MM.1S (cell line): ENCODE data around the gene ALPI.

Experiments
- DNase-seq: peaks from one replicate; pipeline ENCODE4 v3.0.0-alpha.2; 2015
- H2AFZ ChIP-seq: fragments of 300-600 bp; sonication (generic); 2 replicates; pipeline ENCODE4 v1.6.0; 2016; ENCODE audit warnings: antibody characterized with exemption, low read length
- H3F3A ChIP-seq: fragments of 300-600 bp; sonication (generic); 2 replicates; pipeline ENCODE4 v1.6.1; 2016; ENCODE audit warnings: mild to moderate bottlenecking, antibody characterized with exemption, low read length, moderate library complexity, mixed read lengths; ENCODE audit not compliant: insufficient read depth
- H3K27ac ChIP-seq: fragments of 300-600 bp; sonication (generic); 2 replicates; pipeline ENCODE4 v1.5.1; 2016; ENCODE audit warnings: mild to moderate bottlenecking, low read length
- H3K27me3 ChIP-seq: fragments of 300-600 bp; sonication (generic); replicated peaks from 2 replicates; pipeline ENCODE4 v1.6.0; 2016; ENCODE audit warnings: low read length; ENCODE audit not compliant: insufficient read depth
- H3K36me3 ChIP-seq: fragments of 300-600 bp; sonication (generic); replicated peaks from 2 replicates; pipeline ENCODE4 v1.6.1; 2016; ENCODE audit warnings: mild to moderate bottlenecking, low read length, mixed read lengths; ENCODE audit not compliant: insufficient read depth
- H3K4me1 ChIP-seq: fragments of 300-600 bp; sonication (generic); 2 replicates; pipeline ENCODE4 v1.6.1; 2016; ENCODE audit warnings: low read length, mixed read lengths
- H3K4me2 ChIP-seq: fragments of 300-600 bp; sonication (generic); 2 replicates; pipeline ENCODE4 v1.6.0; 2016; ENCODE audit warnings: low read depth, low read length
- H3K4me3 ChIP-seq: fragments of 300-600 bp; sonication (generic); 2 replicates; pipeline ENCODE4 v1.5.1; 2016; ENCODE audit warnings: low read length, mixed read lengths
- H3K79me2 ChIP-seq: fragments of 300-600 bp; sonication (generic); 2 replicates; pipeline ENCODE4 v1.6.1; 2016; ENCODE audit warnings: mixed run types, low read length, mixed read lengths
- H3K9ac ChIP-seq: fragments of 300-600 bp; sonication (generic); 2 replicates; pipeline ENCODE4 v1.6.1; 2016; ENCODE audit warnings: low read length, mixed read lengths
- H3K9me2 ChIP-seq: fragments of 300-600 bp; sonication (generic); replicated peaks from 2 replicates; pipeline ENCODE4 v1.6.1; 2016; ENCODE audit warnings: mild to moderate bottlenecking, low read length, mixed read lengths; ENCODE audit not compliant: insufficient read depth
- H3K9me3 ChIP-seq: fragments of 300-600 bp; sonication (generic); replicated peaks from 2 replicates; pipeline ENCODE4 v1.6.1; 2016; ENCODE audit warnings: mild to moderate bottlenecking, low read length, mixed read lengths; ENCODE audit not compliant: insufficient read depth
- H4K20me1 ChIP-seq: fragments of 300-600 bp; sonication (generic); 2 replicates; pipeline ENCODE4 v1.6.1; 2016; ENCODE audit warnings: mild to moderate bottlenecking, low read length, moderate library complexity, mixed read lengths; ENCODE audit not compliant: insufficient read depth
- EZH2 ChIP-seq: fragments of 300-600 bp; sonication (generic); optimal IDR thresholded peaks from 2 replicates; pipeline ENCODE3; 2017; ENCODE audit warnings: low read depth, mild to moderate bottlenecking, antibody characterized with exemption, low read length, mixed read lengths
- EZH2phosphoT487 ChIP-seq: fragments of 300-600 bp; sonication (generic); IDR thresholded peaks from 2 replicates; pipeline ENCODE4 v1.6.1; 2018; ENCODE audit warnings: antibody characterized with exemption, low read length
- TF ChIP-seq, protein P1 (sequence below): fragments of 300-600 bp; sonication (generic); IDR thresholded peaks from 2 replicates; pipeline ENCODE4 v1.5.1; 2016; ENCODE audit warnings: antibody characterized with exemption, low read length, mixed read lengths

ALPI gene

DNA sequence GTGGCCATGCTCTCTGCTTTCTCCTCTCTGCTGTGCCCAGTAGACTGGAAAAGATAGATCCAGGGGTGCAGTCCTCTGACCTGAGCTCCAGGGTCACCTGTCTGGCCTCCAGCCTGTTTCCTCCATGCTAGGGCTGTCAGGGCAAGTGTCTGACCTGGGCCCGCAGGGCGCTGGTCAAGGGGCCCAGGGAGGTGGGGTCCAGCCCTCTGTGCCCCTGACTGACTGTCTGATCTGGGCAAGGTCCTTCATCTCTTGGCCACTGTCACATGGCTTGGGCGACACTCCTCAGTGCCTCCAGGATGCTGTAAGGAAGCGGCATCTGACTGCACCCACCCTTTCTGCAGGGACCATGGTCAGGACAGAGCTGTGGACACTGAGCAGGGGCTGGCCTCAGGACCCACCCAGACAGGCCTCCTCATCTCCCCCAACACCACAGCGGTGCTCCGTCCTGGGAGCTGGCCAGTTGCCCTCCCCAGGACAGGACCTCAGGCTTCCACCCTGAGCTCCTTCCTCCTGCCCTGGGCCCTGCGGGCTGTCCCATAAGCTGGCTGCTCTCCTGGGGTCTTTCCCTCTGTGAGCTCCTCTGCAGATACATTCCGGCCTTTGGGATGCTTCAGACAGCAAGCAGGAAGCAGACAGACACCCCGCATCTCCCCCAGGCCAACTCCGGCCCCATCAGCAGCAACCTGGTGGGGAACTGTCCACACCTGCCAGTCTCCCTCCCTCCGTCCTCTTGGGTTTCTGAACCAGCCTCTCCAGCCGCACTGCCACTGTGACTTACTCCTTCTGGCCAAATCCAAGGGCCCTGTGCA lies 21.2 kb upstream of the ALPI start:
- Histone ChIP-seq H3K4me3 (no peak overlapping the region), H3K9ac (no peak overlapping the region), H3K4me2 (no peak overlapping the region), H4K20me1 (no peaks in the 10 kb centered on the region), H3F3A (no peaks in the 10 kb centered on the region), H3K9me3 (no peaks in the 10 kb centered on the region), H3K79me2 (no peaks in the 10 kb centered on the region), H3K9me2 (no peaks in the 10 kb centered on the region), H2AFZ (no peak overlapping the region), H3K27ac (no peak overlapping the region), H3K36me3 (no peaks in the 10 kb centered on the region), H3K27me3 (no peaks in the 10 kb centered on the region), H3K4me1 (no peaks in the 10 kb centered on the region)
- TF ChIP-seq EZH2phosphoT487 (no peak), EZH2 (no peak)
- TF ChIP-seq, protein P1, sequence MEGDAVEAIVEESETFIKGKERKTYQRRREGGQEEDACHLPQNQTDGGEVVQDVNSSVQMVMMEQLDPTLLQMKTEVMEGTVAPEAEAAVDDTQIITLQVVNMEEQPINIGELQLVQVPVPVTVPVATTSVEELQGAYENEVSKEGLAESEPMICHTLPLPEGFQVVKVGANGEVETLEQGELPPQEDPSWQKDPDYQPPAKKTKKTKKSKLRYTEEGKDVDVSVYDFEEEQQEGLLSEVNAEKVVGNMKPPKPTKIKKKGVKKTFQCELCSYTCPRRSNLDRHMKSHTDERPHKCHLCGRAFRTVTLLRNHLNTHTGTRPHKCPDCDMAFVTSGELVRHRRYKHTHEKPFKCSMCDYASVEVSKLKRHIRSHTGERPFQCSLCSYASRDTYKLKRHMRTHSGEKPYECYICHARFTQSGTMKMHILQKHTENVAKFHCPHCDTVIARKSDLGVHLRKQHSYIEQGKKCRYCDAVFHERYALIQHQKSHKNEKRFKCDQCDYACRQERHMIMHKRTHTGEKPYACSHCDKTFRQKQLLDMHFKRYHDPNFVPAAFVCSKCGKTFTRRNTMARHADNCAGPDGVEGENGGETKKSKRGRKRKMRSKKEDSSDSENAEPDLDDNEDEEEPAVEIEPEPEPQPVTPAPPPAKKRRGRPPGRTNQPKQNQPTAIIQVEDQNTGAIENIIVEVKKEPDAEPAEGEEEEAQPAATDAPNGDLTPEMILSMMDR: no peak
- no peak for DNase-seq

DNA sequence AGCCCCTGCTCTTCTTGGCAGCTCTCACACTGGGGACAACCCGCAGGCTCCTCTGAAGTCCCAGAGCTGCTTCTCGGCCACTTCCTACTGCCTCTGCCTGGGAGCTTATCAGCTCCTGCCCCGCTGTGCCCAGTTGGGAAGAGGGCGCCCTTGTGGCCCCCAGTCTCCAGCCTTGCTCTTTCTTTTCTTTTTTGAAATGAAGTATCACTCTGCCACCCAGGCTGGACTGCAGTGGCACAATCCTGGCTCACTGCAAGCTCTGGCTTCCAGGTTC lies 20.6 kb upstream of the ALPI start:
- Histone ChIP-seq H3K9me3 (no peaks in the 10 kb centered on the region), H3K27me3 (no peaks in the 10 kb centered on the region), H3K27ac (no peak overlapping the region), H3K4me2 (no peak overlapping the region), H4K20me1 (no peaks in the 10 kb centered on the region), H3K4me1 (no peaks in the 10 kb centered on the region), H3F3A (no peaks in the 10 kb centered on the region), H3K9me2 (no peaks in the 10 kb centered on the region), H3K79me2 (no peaks in the 10 kb centered on the region), H3K9ac (no peak overlapping the region), H2AFZ (no peak overlapping the region), H3K36me3 (no peaks in the 10 kb centered on the region), H3K4me3 (no peak overlapping the region)
- DNase-seq: no peak
- no peak for TF ChIP-seq EZH2
- TF ChIP-seq, protein P1: no peak
- no peak for TF ChIP-seq EZH2phosphoT487

DNA sequence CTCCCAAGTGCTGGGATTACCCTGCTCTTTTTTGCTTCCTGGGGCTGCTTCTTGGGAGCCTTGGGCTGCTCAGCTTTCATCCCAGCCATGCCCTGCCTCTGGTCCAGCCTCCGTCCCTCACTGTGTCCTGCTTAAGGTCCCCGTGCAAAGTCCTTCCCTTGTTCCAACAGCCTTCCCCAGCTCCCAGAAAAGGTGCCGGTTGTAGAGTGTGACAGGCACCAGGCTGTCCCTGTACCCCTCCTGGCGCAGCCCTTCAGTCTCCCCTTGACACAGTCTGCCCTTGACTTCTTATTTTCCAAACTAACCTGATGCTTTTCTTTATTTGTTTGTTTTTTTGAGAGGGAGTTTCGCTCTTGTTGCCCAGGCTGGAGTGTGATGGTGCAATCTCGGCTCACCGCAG lies 20.1 kb upstream of the ALPI start:
- Histone ChIP-seq H3K36me3 (no peaks in the 10 kb centered on the region), H3K4me2 (no peak overlapping the region), H3K9me3 (no peaks in the 10 kb centered on the region), H3K4me3 (no peak overlapping the region), H2AFZ (no peak overlapping the region), H3K4me1 (no peaks in the 10 kb centered on the region), H3K27me3 (no peaks in the 10 kb centered on the region), H3F3A (no peaks in the 10 kb centered on the region), H3K9ac (no peak overlapping the region), H3K27ac (no peak overlapping the region), H4K20me1 (no peaks in the 10 kb centered on the region), H3K9me2 (no peaks in the 10 kb centered on the region), H3K79me2 (no peaks in the 10 kb centered on the region)
- TF ChIP-seq EZH2 (no peak), EZH2phosphoT487 (no peak)
- TF ChIP-seq, protein P1: no peak
- no peak for DNase-seq
